LNCAP (cell line): ENCODE results near the gene ARHGEF10L.

ENCODE experiments used
- CTCF ChIP-seq: fragments of 450-650 bp; IDR thresholded peaks from 2 replicates; pipeline ENCODE4 v1.5.1; 2017; ENCODE audit warnings: mild to moderate bottlenecking

The ARHGEF10L gene

GRCh38 chr1:17617787-17618557 lies 78.5 kb downstream of the ARHGEF10L start:
- no peak for TF ChIP-seq CTCF

- TF ChIP-seq CTCF = no peak
Observed at GRCh38 chr1:17618558-17619247, 79.2 kb downstream of the ARHGEF10L start.

- no peak for TF ChIP-seq CTCF
Observed at GRCh38 chr1:17620448-17620847, 81.0 kb downstream of the ARHGEF10L start.

- no peak for TF ChIP-seq CTCF
Observed at GRCh38 chr1:17621691-17622090, 82.2 kb downstream of the ARHGEF10L start.

GRCh38 chr1:17622823-17623222 lies 83.3 kb downstream of the ARHGEF10L start:
- TF ChIP-seq CTCF = no peak

- no peak for TF ChIP-seq CTCF
Observed at GRCh38 chr1:17624611-17625233, 85.2 kb downstream of the ARHGEF10L start.

- TF ChIP-seq CTCF = no peak
Observed at GRCh38 chr1:17627239-17628052, 87.9 kb downstream of the ARHGEF10L start.
